Activated CD8-positive, alpha-beta T cell treated with anti-CD3 and anti-CD28 coated beads for 36 hours (primary cell): ENCODE data around the gene SIRT7. TPM values are rescaled to one million over a fixed set of nuclear protein-coding genes. Genes with fewer than 3 reads are reported as not detected.

Experiments used
- ATAC-seq: fragments of 200-7000 bp; cut with Tn5 transposase; one replicate; pipeline ENCODE4 v1.10.0; 2021; ENCODE audit warnings: mild to moderate bottlenecking, moderate library complexity
- CTCF ChIA-PET: fragments of 350-600 bp; sonication (Branson Sonifier 250); formaldehyde crosslinking; loops from one replicate; lab custom pipeline; 2021; ENCODE audit warnings: antibody characterized with exemption; lab: Charles Lee
- POLR2A ChIA-PET: fragments of 350-600 bp; sonication (Branson Sonifier 250); formaldehyde crosslinking; loops from one replicate; lab custom pipeline; 2021; ENCODE audit warnings: antibody characterized with exemption; lab: Charles Lee
- DNase-seq: peaks from one replicate; pipeline ENCODE4 v3.0.0-alpha.2; 2020
- H3K27ac Mint-ChIP-seq: one replicate; pipeline ENCODE4 v1.8.0; 2021; ENCODE audit warnings: mild to moderate bottlenecking, mixed read lengths
- H3K27me3 Mint-ChIP-seq: one replicate; pipeline ENCODE4 v1.8.0; 2021; ENCODE audit warnings: mixed read lengths
- H3K36me3 Mint-ChIP-seq: one replicate; pipeline ENCODE4 v1.8.0; 2021; ENCODE audit warnings: low read depth, mixed read lengths
- H3K4me1 Mint-ChIP-seq: one replicate; pipeline ENCODE4 v1.8.0; 2021; ENCODE audit warnings: low read depth, mixed read lengths
- H3K4me3 Mint-ChIP-seq: one replicate; pipeline ENCODE4 v1.8.0; 2021; ENCODE audit warnings: mild to moderate bottlenecking, moderate library complexity, mixed read lengths
- H3K9me3 Mint-ChIP-seq: one replicate; pipeline ENCODE4 v1.8.0; 2021; ENCODE audit warnings: mixed read lengths
- intact Hi-C: fragments of 100-400 bp; cut with micrococcal nuclease; formaldehyde crosslinking; loops from one replicate; pipeline ENCODE4 v1.10.0; 2022
- total RNA-seq, 2 experiments: library from RNA; stranded (reverse); gene quantifications; one replicate each; pipeline ENCODE4 v1.2.3, GENCODE V29; 2021
- TF ChIP-seq, protein P1 (sequence below): fragments of 200-600 bp; IDR thresholded peaks from one replicate; pipeline ENCODE4 v1.8.0; 2022; ENCODE audit warnings: antibody characterized with exemption, mild to moderate bottlenecking

Gene SIRT7
- total RNA-seq, 2 experiments from 2014 or later: 28.1 to 32.0 TPM

DNA sequence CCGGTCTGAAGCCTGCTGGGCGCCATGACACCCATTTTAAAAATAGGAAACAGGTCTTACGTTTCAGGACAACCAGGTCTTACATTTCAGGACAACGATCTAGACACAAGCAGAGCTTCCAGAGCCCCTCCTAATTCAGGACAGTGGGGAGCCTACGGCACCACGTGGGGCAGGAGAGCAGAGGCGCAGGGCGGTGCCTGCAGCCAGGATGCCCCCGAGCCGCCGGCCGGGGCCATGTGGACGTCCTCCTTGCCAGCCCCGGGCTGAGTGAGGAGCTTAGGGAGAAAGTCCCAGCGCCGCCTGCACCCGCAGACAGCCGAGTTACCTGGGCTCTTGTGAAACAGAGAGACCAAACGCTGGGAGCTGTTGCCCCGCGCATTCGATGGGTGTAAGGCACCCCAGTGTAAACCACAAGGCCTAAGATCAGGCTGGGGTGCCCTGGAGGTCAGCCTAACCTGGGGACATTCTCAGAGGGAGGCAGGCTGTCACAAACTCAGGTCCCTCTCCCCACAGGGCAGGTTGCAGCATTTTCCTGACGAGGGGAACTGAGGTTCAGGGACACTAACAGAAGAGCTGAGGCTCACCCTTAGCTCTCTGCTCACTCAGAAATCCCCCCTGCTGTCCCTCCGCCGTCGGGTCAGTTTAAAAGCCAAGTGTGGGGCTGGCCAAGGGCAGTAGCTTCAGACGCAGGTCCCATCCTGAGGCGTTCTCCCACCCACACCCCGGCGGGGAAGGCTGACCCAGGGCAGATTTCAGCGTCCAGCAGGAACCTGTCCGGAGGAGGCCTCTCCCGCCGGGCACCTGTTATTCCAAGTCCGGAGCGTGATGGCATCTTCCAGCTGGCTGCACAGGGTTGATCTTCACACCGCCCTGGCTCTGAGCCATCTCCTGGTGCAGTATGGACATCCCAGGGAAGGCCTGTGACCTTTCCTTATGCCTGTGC lies 44.8 kb upstream of the SIRT7 start:
- Mint-ChIP-seq H3K4me1 (peaks cover 4% of the 10 kb centered on the region), H3K27me3 (peaks cover 19% of the 10 kb centered on the region), H3K4me3 (no peak overlapping the region), H3K9me3 (no peaks in the 10 kb centered on the region), H3K27ac (no peak overlapping the region), H3K36me3 (no peaks in the 10 kb centered on the region)
- intact Hi-C loops: no loop called here
- POLR2A ChIA-PET: interaction anchor here (1.1 to 1.2 kb wide), 2 partner anchors 11 to 12 kb away, joined by 3 to 5 read pairs; no protein-coding TSS in a partner anchor
- TF ChIP-seq, protein P1, sequence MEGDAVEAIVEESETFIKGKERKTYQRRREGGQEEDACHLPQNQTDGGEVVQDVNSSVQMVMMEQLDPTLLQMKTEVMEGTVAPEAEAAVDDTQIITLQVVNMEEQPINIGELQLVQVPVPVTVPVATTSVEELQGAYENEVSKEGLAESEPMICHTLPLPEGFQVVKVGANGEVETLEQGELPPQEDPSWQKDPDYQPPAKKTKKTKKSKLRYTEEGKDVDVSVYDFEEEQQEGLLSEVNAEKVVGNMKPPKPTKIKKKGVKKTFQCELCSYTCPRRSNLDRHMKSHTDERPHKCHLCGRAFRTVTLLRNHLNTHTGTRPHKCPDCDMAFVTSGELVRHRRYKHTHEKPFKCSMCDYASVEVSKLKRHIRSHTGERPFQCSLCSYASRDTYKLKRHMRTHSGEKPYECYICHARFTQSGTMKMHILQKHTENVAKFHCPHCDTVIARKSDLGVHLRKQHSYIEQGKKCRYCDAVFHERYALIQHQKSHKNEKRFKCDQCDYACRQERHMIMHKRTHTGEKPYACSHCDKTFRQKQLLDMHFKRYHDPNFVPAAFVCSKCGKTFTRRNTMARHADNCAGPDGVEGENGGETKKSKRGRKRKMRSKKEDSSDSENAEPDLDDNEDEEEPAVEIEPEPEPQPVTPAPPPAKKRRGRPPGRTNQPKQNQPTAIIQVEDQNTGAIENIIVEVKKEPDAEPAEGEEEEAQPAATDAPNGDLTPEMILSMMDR: no peak
- no peak for DNase-seq
- no peak for ATAC-seq
- CTCF ChIA-PET: interaction anchor here (1.6 kb wide), 1 partner anchor 57 kb away, joined by 8 read pairs; no protein-coding TSS in a partner anchor

DNA sequence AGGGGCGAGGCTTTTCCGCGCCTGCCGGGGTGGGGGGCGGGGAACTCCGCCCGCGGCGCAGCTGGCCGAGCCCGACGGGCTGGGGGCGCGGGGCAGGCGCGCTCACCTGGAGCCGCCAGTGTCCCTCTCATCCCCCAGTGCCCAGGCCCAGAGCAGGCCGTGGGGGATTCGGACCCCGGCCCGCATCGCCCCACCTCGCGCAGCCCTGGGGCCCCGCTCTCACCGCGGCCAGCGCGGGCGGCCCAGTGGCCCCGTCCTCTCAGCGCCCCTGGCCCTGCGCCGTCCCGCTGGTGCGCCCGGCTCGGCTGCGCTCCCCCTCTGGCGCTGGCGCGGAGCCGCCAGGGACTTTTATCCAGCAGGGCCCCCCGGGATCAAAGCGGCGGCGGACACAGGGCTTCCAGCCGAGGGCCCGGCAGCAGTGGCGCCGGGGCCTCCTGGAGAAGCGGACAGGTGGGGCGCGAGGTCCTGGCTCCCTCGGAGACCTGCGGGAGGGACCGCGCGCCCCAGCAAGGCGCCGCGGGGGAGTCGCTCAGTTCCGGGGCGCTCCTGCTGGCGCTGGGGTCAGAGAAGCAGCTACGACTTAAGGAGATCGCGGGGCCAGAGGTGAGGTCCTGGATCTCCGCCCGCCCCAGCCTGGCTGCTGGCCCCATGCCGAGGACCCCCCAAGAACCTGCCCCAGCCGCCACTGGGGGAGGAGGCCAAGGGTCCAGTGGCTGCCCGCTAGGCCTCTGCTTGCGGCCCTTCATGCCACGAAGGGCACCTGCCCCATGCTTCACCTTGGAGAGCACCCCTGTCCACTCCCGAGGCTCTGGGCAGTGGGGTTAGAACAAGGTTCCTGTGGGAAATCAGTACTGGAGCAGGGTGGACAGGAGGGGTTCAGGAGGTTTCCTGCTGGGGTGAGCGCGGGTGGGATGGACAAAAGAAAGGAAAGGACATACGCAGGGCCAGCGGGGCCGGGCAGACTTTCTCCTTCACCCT lies 43.8 kb upstream of the SIRT7 start:
- H3K4me3 Mint-ChIP-seq: no peak overlapping the region
- TF ChIP-seq, protein P1: no peak
- no peak overlapping the region for H3K27ac Mint-ChIP-seq
- no peak for ATAC-seq
- H3K4me1 Mint-ChIP-seq: peaks cover 4% of the 10 kb centered on the region
- POLR2A ChIA-PET: interaction anchor here (1.1 kb wide), 1 partner anchor 10 kb away, joined by 5 read pairs; no protein-coding TSS in a partner anchor
- DNase-seq: no peak
- H3K9me3 Mint-ChIP-seq: no peaks in the 10 kb centered on the region
- peaks cover 21% of the 10 kb centered on the region for H3K27me3 Mint-ChIP-seq
- CTCF ChIA-PET: interaction anchor here (1.6 to 3.0 kb wide), 2 partner anchors 58 to 76 kb away, joined by 8 to 16 read pairs; partner anchors contain the start of gene DCXR
- intact Hi-C loops: no loop called here
- H3K36me3 Mint-ChIP-seq: no peaks in the 10 kb centered on the region

DNA sequence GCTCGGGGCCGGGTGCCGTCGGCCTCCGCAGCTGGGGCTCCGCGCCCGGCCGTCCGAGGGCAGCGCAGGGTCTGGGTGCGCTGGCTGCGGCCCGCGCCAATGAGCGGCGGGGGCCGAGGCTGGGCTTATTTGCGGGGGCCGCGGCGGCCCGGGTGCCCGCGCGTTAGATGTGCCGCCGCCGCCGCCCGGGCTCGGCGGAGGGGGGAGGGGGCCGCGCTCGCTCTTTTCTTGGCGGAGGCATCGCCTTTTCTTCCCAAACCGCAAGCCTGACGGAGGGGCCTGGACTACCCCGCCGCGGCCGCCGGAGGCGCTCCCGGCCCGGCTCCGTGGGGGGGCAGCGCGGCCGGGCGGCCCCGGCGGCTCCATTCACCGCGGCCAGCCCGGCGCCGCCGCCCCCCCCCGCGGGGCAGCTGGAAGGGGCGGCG lies 43.1 kb upstream of the SIRT7 start, which contains the start of gene NOTUM:
Gene NOTUM, minus strand, starts transcription at position 101 of the 425 bp plus-strand sequence. CDS start 278 bp downstream, outside the sequence.
- ChIA-PET CTCF (interaction anchor here (1.9 to 3.0 kb wide), 5 partner anchors 12 to 76 kb away, joined by 12 to 121 read pairs (median 16); partner anchors contain the start of genes ASPSCR1, CENPX, DCXR and LRRC45), POLR2A (interaction anchor here (2.0 kb wide), 1 partner anchor 14 kb away, joined by 4 read pairs; no protein-coding TSS in a partner anchor)
- no peak for DNase-seq
- H3K27ac Mint-ChIP-seq: no peak within 1 kb of the TSS
- TF ChIP-seq, protein P1: no peak
- intact Hi-C loops: no loop called here
- no peaks in the 10 kb centered on the region for H3K36me3 Mint-ChIP-seq
- H3K9me3 Mint-ChIP-seq: no peaks in the 10 kb centered on the region
- ATAC-seq: no peak
- peaks cover 4% of the 10 kb centered on the region for H3K4me1 Mint-ChIP-seq
- no peak within 1 kb of the TSS for H3K4me3 Mint-ChIP-seq
- peaks cover 21% of the 10 kb centered on the region for H3K27me3 Mint-ChIP-seq

DNA sequence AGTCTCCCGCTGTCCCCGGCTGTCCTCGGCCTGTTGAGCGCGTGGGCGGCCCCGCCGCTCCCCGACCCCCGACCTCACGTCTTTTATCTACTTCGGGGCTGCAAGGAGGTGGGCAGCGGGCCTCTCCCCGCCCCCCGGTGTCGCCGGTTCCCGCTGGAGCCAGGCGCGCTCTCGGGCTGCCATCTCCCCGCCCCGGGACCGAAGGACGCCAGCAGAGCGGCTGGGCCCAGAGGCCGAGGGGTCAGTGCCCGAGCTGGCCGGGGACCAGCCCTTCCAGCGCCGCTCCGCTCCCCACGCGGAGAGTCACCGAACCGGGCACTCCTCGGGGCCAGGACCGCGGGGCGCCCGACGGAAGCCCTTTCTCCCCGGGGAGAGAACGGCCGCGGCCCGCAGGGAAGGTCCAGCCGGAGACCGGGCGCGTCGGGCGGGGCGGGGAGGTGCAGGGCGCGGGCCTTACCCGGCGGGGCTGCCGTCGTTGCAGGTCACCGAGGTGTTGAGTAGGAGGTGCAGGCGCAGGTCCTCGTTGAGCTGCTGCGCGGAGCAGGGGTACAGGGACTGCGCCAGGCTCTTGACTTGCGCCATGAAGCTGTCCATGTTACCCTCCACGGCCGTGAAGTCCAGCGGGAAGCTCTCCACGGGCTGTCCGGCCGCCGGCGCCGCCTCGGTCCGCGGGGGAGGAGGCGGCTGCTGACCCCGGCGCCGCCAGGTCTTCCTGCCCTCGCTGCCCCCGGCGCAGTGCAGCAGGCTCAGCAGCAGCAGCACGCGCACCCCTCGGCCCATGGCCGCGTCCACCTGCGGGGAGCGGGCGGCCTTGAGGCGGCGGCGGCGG lies 42.4 kb upstream of the SIRT7 start:
- ChIA-PET CTCF (interaction anchor here (0.9 to 3.0 kb wide), 29 partner anchors 8 to 232 kb away, joined by 3 to 121 read pairs (median 6); partner anchors contain the start of genes ASPSCR1, CENPX, DCXR and GPS1), POLR2A (interaction anchor here (1.1 to 2.0 kb wide), 6 partner anchors 15 to 127 kb away, joined by 3 to 9 read pairs (median 4); partner anchors contain the start of gene MCRIP1)
- Mint-ChIP-seq H3K4me1 (peaks cover 4% of the 10 kb centered on the region), H3K36me3 (no peaks in the 10 kb centered on the region), H3K27me3 (peaks cover 21% of the 10 kb centered on the region), H3K4me3 (no peak overlapping the region), H3K27ac (no peak overlapping the region), H3K9me3 (no peaks in the 10 kb centered on the region)
- intact Hi-C loops: no loop called here
- DNase-seq (no peak), ATAC-seq (peak; percentile 11)
- TF ChIP-seq, protein P1: no peak
